Measurements from ENCODE around the gene GFM1. TPM values are rescaled to one million over a fixed set of nuclear protein-coding genes. Genes with fewer than 3 reads are reported as not detected.

The GFM1 gene
- 53.0 and 61.2 TPM in 2 replicates for total RNA-seq (2012; rRNA removed)

- H3K4me1 ChIP-seq (ENCODE audit: control insufficient read depth, insufficient read depth, low read length), result peaks cover 3% of the 10 kb centered on the region
- peak within 1 kb of the TSS; percentile 79 for H3K4me2 ChIP-seq (ENCODE audit: low read length)
- H3K9me3 ChIP-seq (replicated peaks; ENCODE audit: low read length), result no peaks in the 10 kb centered on the region
- H3K36me3 ChIP-seq (ENCODE audit: insufficient read depth, low read length), result peaks cover 21% of the 10 kb centered on the region
- peak within 1 kb of the TSS; percentile 90 for H3K4me3 ChIP-seq (ENCODE audit: low read length)
- no peaks in the 10 kb centered on the region for H3K27me3 ChIP-seq (ENCODE audit: control insufficient read depth, insufficient read depth, low read length)
- peak within 1 kb of the TSS; percentile 88 for H3K9ac ChIP-seq (ENCODE audit: low read depth, low read length)
These were observed at the start of gene GFM1 for GRCh38 chr3:158644345-158644908. GFM1 (plus strand) TSS chr3:158644527; CDS start chr3:158644635, 108 bp downstream.

GRCh38 chr3:158600787-158601186 is 43.5 kb upstream of the GFM1 start:
- Histone ChIP-seq H3K9ac (ENCODE audit: low read depth, low read length) (no peak overlapping the region), H3K27me3 (ENCODE audit: control insufficient read depth, insufficient read depth, low read length) (no peaks in the 10 kb centered on the region), H3K36me3 (ENCODE audit: insufficient read depth, low read length) (no peaks in the 10 kb centered on the region), H3K4me1 (ENCODE audit: control insufficient read depth, insufficient read depth, low read length) (no peaks in the 10 kb centered on the region), H3K9me3 (replicated peaks; ENCODE audit: low read length) (no peaks in the 10 kb centered on the region), H3K4me3 (ENCODE audit: low read length) (no peak overlapping the region), H3K4me2 (ENCODE audit: low read length) (no peak overlapping the region)

GRCh38 chr3:158602227-158602626 is 42.1 kb upstream of the GFM1 start:
- H3K9ac ChIP-seq (ENCODE audit: low read depth, low read length), result no peak overlapping the region
- H3K4me3 ChIP-seq (ENCODE audit: low read length), result no peak overlapping the region
- H3K9me3 ChIP-seq (replicated peaks; ENCODE audit: low read length), result no peaks in the 10 kb centered on the region
- H3K36me3 ChIP-seq (ENCODE audit: insufficient read depth, low read length), result no peaks in the 10 kb centered on the region
- no peaks in the 10 kb centered on the region for H3K4me1 ChIP-seq (ENCODE audit: control insufficient read depth, insufficient read depth, low read length)
- H3K27me3 ChIP-seq (ENCODE audit: control insufficient read depth, insufficient read depth, low read length), result no peaks in the 10 kb centered on the region
- H3K4me2 ChIP-seq (ENCODE audit: low read length), result no peak overlapping the region

GRCh38 chr3:158617982-158618875 is 26.1 kb upstream of the GFM1 start:
- Histone ChIP-seq H3K4me1 (ENCODE audit: control insufficient read depth, insufficient read depth, low read length) (no peaks in the 10 kb centered on the region), H3K9ac (ENCODE audit: low read depth, low read length) (no peak overlapping the region), H3K9me3 (replicated peaks; ENCODE audit: low read length) (no peaks in the 10 kb centered on the region), H3K27me3 (ENCODE audit: control insufficient read depth, insufficient read depth, low read length) (no peaks in the 10 kb centered on the region), H3K36me3 (ENCODE audit: insufficient read depth, low read length) (no peaks in the 10 kb centered on the region), H3K4me3 (ENCODE audit: low read length) (no peak overlapping the region), H3K4me2 (ENCODE audit: low read length) (no peak overlapping the region)

- H3K4me2 ChIP-seq (ENCODE audit: low read length), result no peak overlapping the region
- no peaks in the 10 kb centered on the region for H3K9me3 ChIP-seq (replicated peaks; ENCODE audit: low read length)
- no peaks in the 10 kb centered on the region for H3K4me1 ChIP-seq (ENCODE audit: control insufficient read depth, insufficient read depth, low read length)
- no peaks in the 10 kb centered on the region for H3K36me3 ChIP-seq (ENCODE audit: insufficient read depth, low read length)
- H3K4me3 ChIP-seq (ENCODE audit: low read length), result no peak overlapping the region
- H3K9ac ChIP-seq (ENCODE audit: low read depth, low read length), result no peak overlapping the region
- peaks cover 6% of the 10 kb centered on the region for H3K27me3 ChIP-seq (ENCODE audit: control insufficient read depth, insufficient read depth, low read length)
These were observed 18.4 kb upstream of the GFM1 start for GRCh38 chr3:158625881-158626280.

GRCh38 chr3:158631981-158632380 is 12.3 kb upstream of the GFM1 start:
- H3K4me1 ChIP-seq (ENCODE audit: control insufficient read depth, insufficient read depth, low read length), result no peaks in the 10 kb centered on the region
- no peak overlapping the region for H3K4me3 ChIP-seq (ENCODE audit: low read length)
- no peak overlapping the region for H3K9ac ChIP-seq (ENCODE audit: low read depth, low read length)
- no peaks in the 10 kb centered on the region for H3K36me3 ChIP-seq (ENCODE audit: insufficient read depth, low read length)
- peaks cover 6% of the 10 kb centered on the region for H3K27me3 ChIP-seq (ENCODE audit: control insufficient read depth, insufficient read depth, low read length)
- no peak overlapping the region for H3K4me2 ChIP-seq (ENCODE audit: low read length)
- no peaks in the 10 kb centered on the region for H3K9me3 ChIP-seq (replicated peaks; ENCODE audit: low read length)

GRCh38 chr3:158640646-158641045 is 3.7 kb upstream of the GFM1 start:
- H3K4me1 ChIP-seq (ENCODE audit: control insufficient read depth, insufficient read depth, low read length), result peaks cover 3% of the 10 kb centered on the region
- H3K9me3 ChIP-seq (replicated peaks; ENCODE audit: low read length), result no peaks in the 10 kb centered on the region
- no peak overlapping the region for H3K9ac ChIP-seq (ENCODE audit: low read depth, low read length)
- no peak overlapping the region for H3K4me3 ChIP-seq (ENCODE audit: low read length)
- H3K4me2 ChIP-seq (ENCODE audit: low read length), result no peak overlapping the region
- no peaks in the 10 kb centered on the region for H3K27me3 ChIP-seq (ENCODE audit: control insufficient read depth, insufficient read depth, low read length)
- H3K36me3 ChIP-seq (ENCODE audit: insufficient read depth, low read length), result no peaks in the 10 kb centered on the region

GRCh38 chr3:158642005-158642404 is 2.3 kb upstream of the GFM1 start:
- Histone ChIP-seq H3K9me3 (replicated peaks; ENCODE audit: low read length) (no peaks in the 10 kb centered on the region), H3K4me3 (ENCODE audit: low read length) (no peak overlapping the region), H3K9ac (ENCODE audit: low read depth, low read length) (no peak overlapping the region), H3K36me3 (ENCODE audit: insufficient read depth, low read length) (peaks cover 4% of the 10 kb centered on the region), H3K4me1 (ENCODE audit: control insufficient read depth, insufficient read depth, low read length) (peaks cover 3% of the 10 kb centered on the region), H3K4me2 (ENCODE audit: low read length) (no peak overlapping the region), H3K27me3 (ENCODE audit: control insufficient read depth, insufficient read depth, low read length) (no peaks in the 10 kb centered on the region)

GRCh38 chr3:158642474-158643210 is 1.7 kb upstream of the GFM1 start:
- peaks cover 8% of the 10 kb centered on the region for H3K36me3 ChIP-seq (ENCODE audit: insufficient read depth, low read length)

GRCh38 chr3:158649791-158650190 is 5.5 kb downstream of the GFM1 start:
- Histone ChIP-seq H3K27me3 (ENCODE audit: control insufficient read depth, insufficient read depth, low read length) (no peaks in the 10 kb centered on the region), H3K9me3 (replicated peaks; ENCODE audit: low read length) (no peaks in the 10 kb centered on the region), H3K36me3 (ENCODE audit: insufficient read depth, low read length) (peaks cover 48% of the 10 kb centered on the region), H3K9ac (ENCODE audit: low read depth, low read length) (no peak overlapping the region), H3K4me1 (ENCODE audit: control insufficient read depth, insufficient read depth, low read length) (peaks cover 3% of the 10 kb centered on the region), H3K4me2 (ENCODE audit: low read length) (no peak overlapping the region), H3K4me3 (ENCODE audit: low read length) (no peak overlapping the region)

More at GRCh38 chr3:158642474-158643210, 1.7 kb upstream of the GFM1 start:
- Histone ChIP-seq H3K4me3 (ENCODE audit: low read length) (no peak overlapping the region), H3K4me2 (ENCODE audit: low read length) (no peak overlapping the region), H3K27me3 (ENCODE audit: control insufficient read depth, insufficient read depth, low read length) (no peaks in the 10 kb centered on the region), H3K9ac (ENCODE audit: low read depth, low read length) (no peak overlapping the region), H3K9me3 (replicated peaks; ENCODE audit: low read length) (no peaks in the 10 kb centered on the region), H3K4me1 (ENCODE audit: control insufficient read depth, insufficient read depth, low read length) (peaks cover 3% of the 10 kb centered on the region)

GRCh38 chr3:158651192-158651591 is 6.9 kb downstream of the GFM1 start:
- H3K4me1 ChIP-seq (ENCODE audit: control insufficient read depth, insufficient read depth, low read length), result no peaks in the 10 kb centered on the region
- no peak overlapping the region for H3K4me3 ChIP-seq (ENCODE audit: low read length)
- H3K9me3 ChIP-seq (replicated peaks; ENCODE audit: low read length), result no peaks in the 10 kb centered on the region
- peaks cover 57% of the 10 kb centered on the region for H3K36me3 ChIP-seq (ENCODE audit: insufficient read depth, low read length)
- no peak overlapping the region for H3K4me2 ChIP-seq (ENCODE audit: low read length)
- no peaks in the 10 kb centered on the region for H3K27me3 ChIP-seq (ENCODE audit: control insufficient read depth, insufficient read depth, low read length)
- H3K9ac ChIP-seq (ENCODE audit: low read depth, low read length), result no peak overlapping the region
